Panc1 (cell line): ENCODE measurements around the gene DBP. TPM values are rescaled to one million over a fixed set of nuclear protein-coding genes. Genes with fewer than 3 reads are reported as not detected.

Experiments used
- ATAC-seq: fragments of 200-7000 bp; cut with Tn5 transposase; 2 replicates; pipeline ENCODE4 v1.9.1; 2020; ENCODE audit warnings: mild to moderate bottlenecking, moderate library complexity
- BruUV-seq: library from RNA; stranded (reverse); fragments of 400-500 nt; replicated peaks from 2 replicates; lab custom pipeline; 2021; lab: Mats Ljungman, UMichigan
- CTCF ChIA-PET: fragments of 300-600 bp; sonication (Branson Sonifier 250); formaldehyde crosslinking; loops from one replicate; lab custom pipeline; 2022; ENCODE audit warnings: antibody characterized with exemption; lab: Charles Lee
- POLR2A ChIA-PET: fragments of 300-600 bp; sonication (Branson Sonifier 250); formaldehyde crosslinking; loops from one replicate; lab custom pipeline; 2022; ENCODE audit warnings: antibody characterized with exemption; lab: Charles Lee
- DNase-seq: peaks from one replicate; pipeline ENCODE4 v3.0.0-alpha.2; 2010; ENCODE audit warnings: low read depth, low spot score
- H3K27ac ChIP-seq: 2 replicates; pipeline ENCODE4 v1.5.1; 2011; ENCODE audit warnings: mild to moderate bottlenecking, low read length, inconsistent platforms
- H3K27me3 ChIP-seq: fragments of 200-500 bp; sonication (Bioruptor generic); 2 replicates; pipeline ENCODE4 v1.6.0; 2014; ENCODE audit warnings: low read length, inconsistent platforms; ENCODE audit not compliant: control insufficient read depth, insufficient read depth
- H3K36me3 ChIP-seq: fragments of 200-500 bp; sonication (Bioruptor generic); 2 replicates; pipeline ENCODE4 v1.5.1; 2014; ENCODE audit warnings: inconsistent platforms, mild to moderate bottlenecking, low read length, moderate library complexity; ENCODE audit not compliant: control insufficient read depth, insufficient read depth
- H3K4me1 ChIP-seq: 2 replicates; pipeline ENCODE4 v1.5.1; 2011; ENCODE audit warnings: inconsistent platforms, mild to moderate bottlenecking, low read length, moderate library complexity; ENCODE audit not compliant: control insufficient read depth, insufficient read depth
- H3K4me3 ChIP-seq, 2 experiments: 2 replicates each; pipeline ENCODE4 v1.5.1; 2011 to 2012; ENCODE audit warnings: low read depth in 2 of 2, low read length in 2 of 2, mild to moderate bottlenecking in 2 of 2, inconsistent platforms in 1 of 2, moderate library complexity in 1 of 2
- H3K9me3 ChIP-seq: fragments of 200-500 bp; sonication (Bioruptor generic); 2 replicates; pipeline ENCODE4 v1.5.1; 2014; ENCODE audit warnings: low read depth, mild to moderate bottlenecking, inconsistent platforms, low read length, moderate library complexity; ENCODE audit not compliant: control insufficient read depth, insufficient read depth
- POLR2AphosphoS5 ChIP-seq: IDR thresholded peaks from 2 replicates; pipeline ENCODE4 v1.6.1; 2012; ENCODE audit warnings: mild to moderate bottlenecking, low read depth, low read length, moderate library complexity
- SIN3A ChIP-seq: IDR thresholded peaks from 2 replicates; pipeline ENCODE4 v1.6.1; 2012; ENCODE audit warnings: low read depth, mild to moderate bottlenecking, low read length, moderate library complexity, borderline replicate concordance; ENCODE audit not compliant: insufficient read depth
- TCF7L2 ChIP-seq: IDR thresholded peaks from 2 replicates; pipeline ENCODE4 v1.6.1; 2011; ENCODE audit warnings: mild to moderate bottlenecking, low read depth, low read length, inconsistent platforms
- in situ Hi-C: cut with HindIII; loops from 2 replicates; pipeline ENCODE4 v1.10.0; 2016; ENCODE audit warnings: low sequenced_read_pairs, low pct_unique_long_range_greater_than_20kb
- intact Hi-C: fragments of 100-400 bp; cut with micrococcal nuclease; formaldehyde crosslinking; loops from one replicate; pipeline ENCODE4 v1.10.0; 2022; ENCODE audit not compliant: unreplicated experiment
- total RNA-seq: library from RNA; stranded (reverse); gene quantifications from one replicate; pipeline ENCODE4 v1.2.1, GENCODE V29; 2021; ENCODE audit not compliant: unreplicated experiment
- TF ChIP-seq, protein P1 (sequence below), 2 experiments: IDR thresholded peaks; 2 replicates each; pipeline ENCODE4 v1.6.1; 2011 to 2012; ENCODE audit warnings: low read depth in 2 of 2, control low read depth in 1 of 2, low read length in 1 of 2, mild to moderate bottlenecking in 1 of 2, moderate library complexity in 1 of 2; ENCODE audit not compliant: insufficient read depth in 1 of 2
- TF ChIP-seq, protein P2 (sequence below): fragments of 450-650 bp; IDR thresholded peaks from 2 replicates; pipeline ENCODE4 v1.5.1; 2017; ENCODE audit warnings: mild to moderate bottlenecking

The DBP gene
- total RNA-seq, 1 experiment from 2014 or later: 7.4 TPM

DNA sequence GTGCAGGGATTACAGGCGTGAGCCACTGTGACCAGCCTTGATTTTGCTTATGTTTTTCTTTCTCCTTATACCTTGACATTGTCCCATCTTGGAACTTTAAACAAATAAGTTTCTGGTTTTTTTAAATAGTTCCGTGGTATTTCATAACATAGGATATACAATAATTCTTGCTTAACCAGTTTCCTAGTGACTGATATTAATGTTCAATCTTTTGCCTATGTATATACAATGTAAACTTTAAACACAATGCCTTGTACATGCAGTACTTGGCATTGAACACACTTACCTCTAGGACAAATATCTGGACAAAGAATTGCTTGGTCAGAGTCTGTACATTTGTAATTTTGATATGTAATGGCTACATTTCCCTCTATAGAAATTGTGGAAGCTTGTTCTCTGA lies 55.0 kb downstream of the DBP start:
- H3K4me1 ChIP-seq: 0 out of 2 replicates have a peak, but pooled peaks cover 4% of the 10 kb centered on the region
- TF ChIP-seq SIN3A (no peak), POLR2AphosphoS5 (no peak), TCF7L2 (no peak)
- TF ChIP-seq, protein P1, sequence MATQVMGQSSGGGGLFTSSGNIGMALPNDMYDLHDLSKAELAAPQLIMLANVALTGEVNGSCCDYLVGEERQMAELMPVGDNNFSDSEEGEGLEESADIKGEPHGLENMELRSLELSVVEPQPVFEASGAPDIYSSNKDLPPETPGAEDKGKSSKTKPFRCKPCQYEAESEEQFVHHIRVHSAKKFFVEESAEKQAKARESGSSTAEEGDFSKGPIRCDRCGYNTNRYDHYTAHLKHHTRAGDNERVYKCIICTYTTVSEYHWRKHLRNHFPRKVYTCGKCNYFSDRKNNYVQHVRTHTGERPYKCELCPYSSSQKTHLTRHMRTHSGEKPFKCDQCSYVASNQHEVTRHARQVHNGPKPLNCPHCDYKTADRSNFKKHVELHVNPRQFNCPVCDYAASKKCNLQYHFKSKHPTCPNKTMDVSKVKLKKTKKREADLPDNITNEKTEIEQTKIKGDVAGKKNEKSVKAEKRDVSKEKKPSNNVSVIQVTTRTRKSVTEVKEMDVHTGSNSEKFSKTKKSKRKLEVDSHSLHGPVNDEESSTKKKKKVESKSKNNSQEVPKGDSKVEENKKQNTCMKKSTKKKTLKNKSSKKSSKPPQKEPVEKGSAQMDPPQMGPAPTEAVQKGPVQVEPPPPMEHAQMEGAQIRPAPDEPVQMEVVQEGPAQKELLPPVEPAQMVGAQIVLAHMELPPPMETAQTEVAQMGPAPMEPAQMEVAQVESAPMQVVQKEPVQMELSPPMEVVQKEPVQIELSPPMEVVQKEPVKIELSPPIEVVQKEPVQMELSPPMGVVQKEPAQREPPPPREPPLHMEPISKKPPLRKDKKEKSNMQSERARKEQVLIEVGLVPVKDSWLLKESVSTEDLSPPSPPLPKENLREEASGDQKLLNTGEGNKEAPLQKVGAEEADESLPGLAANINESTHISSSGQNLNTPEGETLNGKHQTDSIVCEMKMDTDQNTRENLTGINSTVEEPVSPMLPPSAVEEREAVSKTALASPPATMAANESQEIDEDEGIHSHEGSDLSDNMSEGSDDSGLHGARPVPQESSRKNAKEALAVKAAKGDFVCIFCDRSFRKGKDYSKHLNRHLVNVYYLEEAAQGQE (IDR thresholded peaks at IDR 0.05; ENCODE audit: insufficient read depth in 1 of 2, low read depth in 2 of 2, low read length in 1 of 2): no peak
- TF ChIP-seq, protein P2, sequence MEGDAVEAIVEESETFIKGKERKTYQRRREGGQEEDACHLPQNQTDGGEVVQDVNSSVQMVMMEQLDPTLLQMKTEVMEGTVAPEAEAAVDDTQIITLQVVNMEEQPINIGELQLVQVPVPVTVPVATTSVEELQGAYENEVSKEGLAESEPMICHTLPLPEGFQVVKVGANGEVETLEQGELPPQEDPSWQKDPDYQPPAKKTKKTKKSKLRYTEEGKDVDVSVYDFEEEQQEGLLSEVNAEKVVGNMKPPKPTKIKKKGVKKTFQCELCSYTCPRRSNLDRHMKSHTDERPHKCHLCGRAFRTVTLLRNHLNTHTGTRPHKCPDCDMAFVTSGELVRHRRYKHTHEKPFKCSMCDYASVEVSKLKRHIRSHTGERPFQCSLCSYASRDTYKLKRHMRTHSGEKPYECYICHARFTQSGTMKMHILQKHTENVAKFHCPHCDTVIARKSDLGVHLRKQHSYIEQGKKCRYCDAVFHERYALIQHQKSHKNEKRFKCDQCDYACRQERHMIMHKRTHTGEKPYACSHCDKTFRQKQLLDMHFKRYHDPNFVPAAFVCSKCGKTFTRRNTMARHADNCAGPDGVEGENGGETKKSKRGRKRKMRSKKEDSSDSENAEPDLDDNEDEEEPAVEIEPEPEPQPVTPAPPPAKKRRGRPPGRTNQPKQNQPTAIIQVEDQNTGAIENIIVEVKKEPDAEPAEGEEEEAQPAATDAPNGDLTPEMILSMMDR: no peak
- no peak overlapping the region for H3K4me3 ChIP-seq
- no peak for DNase-seq
- H3K9me3 ChIP-seq: no peaks in the 10 kb centered on the region
- ATAC-seq: no peak
- no peak overlapping the region for H3K27ac ChIP-seq
- CTCF ChIA-PET: no interaction called here
- intact Hi-C loops (no loop called here), in situ Hi-C loops (no loop called here)
- H3K36me3 ChIP-seq: no peaks in the 10 kb centered on the region
- H3K27me3 ChIP-seq: no peaks in the 10 kb centered on the region
- POLR2A ChIA-PET: interaction anchor here (0.5 to 0.6 kb wide), 2 partner anchors 64 to 248 kb away, joined by 4 to 6 read pairs; no protein-coding TSS in a partner anchor
- no TSS peak for BruUV-seq

Other genes with a start within 250 kb of the DBP start
- 111 TPM for gene KDELR1, start 245.8 kb downstream of the DBP start, total RNA-seq
- 6.2 TPM for gene GRIN2D, start 243.7 kb downstream of the DBP start, total RNA-seq
- gene GRWD1, start 191.4 kb downstream of the DBP start, total RNA-seq: 56.7 TPM
- gene KCNJ14, start 181.8 kb downstream of the DBP start, total RNA-seq: 2.9 TPM
- 53.4 TPM for gene CYTH2, start 168.0 kb downstream of the DBP start, total RNA-seq
- 10.6 TPM for gene LMTK3, start 125.5 kb downstream of the DBP start, total RNA-seq
- gene SULT2B1, start 85.2 kb downstream of the DBP start, total RNA-seq: 3.6 TPM
- gene SPACA4, start 30.6 kb downstream of the DBP start, total RNA-seq: not detected
- 1.0 TPM for gene FAM83E, start 22.3 kb downstream of the DBP start, total RNA-seq
- gene RPL18, start 18.2 kb downstream of the DBP start, total RNA-seq: 670 TPM
- gene SPHK2, start 17.9 kb downstream of the DBP start, total RNA-seq: 19.5 TPM
- gene CA11, start 8.8 kb upstream of the DBP start, total RNA-seq: 12.6 TPM
- gene NTN5, start 35.6 kb upstream of the DBP start, total RNA-seq: 0.23 TPM
- gene FUT2, start 58.6 kb upstream of the DBP start, total RNA-seq: 0.08 TPM
- 3.3 TPM for gene MAMSTR, start 82.3 kb upstream of the DBP start, total RNA-seq
- gene RASIP1, start 103.2 kb upstream of the DBP start, total RNA-seq: 0.41 TPM
- not detected for gene IZUMO1, start 109.5 kb upstream of the DBP start, total RNA-seq
- gene FUT1, start 115.3 kb upstream of the DBP start, total RNA-seq: 0.13 TPM
- gene FGF21, start 118.1 kb upstream of the DBP start, total RNA-seq: not detected
- 34.6 TPM for gene BCAT2, start 173.7 kb upstream of the DBP start, total RNA-seq
- 20.8 TPM for gene HSD17B14, start 199.1 kb upstream of the DBP start, total RNA-seq
- gene PLEKHA4, start 231.2 kb upstream of the DBP start, total RNA-seq: 4.2 TPM
- gene PPP1R15A, start 235.0 kb upstream of the DBP start, total RNA-seq: 27.1 TPM